HG02943 (cell line): Measurements from ENCODE around the gene GDF9.
A peak's percentile ranks its signal among the peaks of the same experiment; 100 is the strongest.

Experiments used
- ATAC-seq: cut with Tn5 transposase; IDR thresholded peaks from one replicate; pipeline ENCODE4 v1.9.1; 2021; ENCODE audit warnings: mild to moderate bottlenecking, low read depth, moderate library complexity; ENCODE audit not compliant: unreplicated experiment

The GDF9 gene

GRCh38 chr5:132839426-132840301 lies 26.6 kb downstream of the GDF9 start:
- no peak for ATAC-seq

- ATAC-seq, result no peak
Measured at GRCh38 chr5:132838516-132839282, 27.6 kb downstream of the GDF9 start.

DNA sequence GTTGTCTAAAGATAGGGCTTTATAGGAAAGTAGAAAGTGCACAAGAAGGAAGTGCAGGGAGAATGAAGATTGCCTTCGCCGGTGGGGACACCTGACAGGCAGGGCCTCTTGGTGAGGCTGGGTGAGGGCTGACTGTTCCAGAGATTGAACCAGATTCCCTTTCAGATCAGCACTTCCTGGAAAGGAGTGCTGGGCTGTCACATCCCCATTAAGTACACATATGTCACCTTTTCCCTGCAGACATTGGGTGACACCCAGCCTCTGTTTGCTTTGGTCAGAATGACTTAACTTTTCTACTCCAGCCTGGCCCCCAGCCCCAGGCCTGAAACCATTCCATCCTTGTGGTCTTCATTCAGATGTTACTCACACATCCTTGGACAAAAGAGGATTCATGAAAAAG lies 28.4 kb downstream of the GDF9 start:
- ATAC-seq, result no peak

- no peak for ATAC-seq
Measured at GRCh38 chr5:132836852-132837251, 29.4 kb downstream of the GDF9 start.

GRCh38 chr5:132834057-132834456 lies 32.2 kb downstream of the GDF9 start:
- ATAC-seq, result no peak

GRCh38 chr5:132832612-132833011 lies 33.7 kb downstream of the GDF9 start:
- no peak for ATAC-seq

DNA sequence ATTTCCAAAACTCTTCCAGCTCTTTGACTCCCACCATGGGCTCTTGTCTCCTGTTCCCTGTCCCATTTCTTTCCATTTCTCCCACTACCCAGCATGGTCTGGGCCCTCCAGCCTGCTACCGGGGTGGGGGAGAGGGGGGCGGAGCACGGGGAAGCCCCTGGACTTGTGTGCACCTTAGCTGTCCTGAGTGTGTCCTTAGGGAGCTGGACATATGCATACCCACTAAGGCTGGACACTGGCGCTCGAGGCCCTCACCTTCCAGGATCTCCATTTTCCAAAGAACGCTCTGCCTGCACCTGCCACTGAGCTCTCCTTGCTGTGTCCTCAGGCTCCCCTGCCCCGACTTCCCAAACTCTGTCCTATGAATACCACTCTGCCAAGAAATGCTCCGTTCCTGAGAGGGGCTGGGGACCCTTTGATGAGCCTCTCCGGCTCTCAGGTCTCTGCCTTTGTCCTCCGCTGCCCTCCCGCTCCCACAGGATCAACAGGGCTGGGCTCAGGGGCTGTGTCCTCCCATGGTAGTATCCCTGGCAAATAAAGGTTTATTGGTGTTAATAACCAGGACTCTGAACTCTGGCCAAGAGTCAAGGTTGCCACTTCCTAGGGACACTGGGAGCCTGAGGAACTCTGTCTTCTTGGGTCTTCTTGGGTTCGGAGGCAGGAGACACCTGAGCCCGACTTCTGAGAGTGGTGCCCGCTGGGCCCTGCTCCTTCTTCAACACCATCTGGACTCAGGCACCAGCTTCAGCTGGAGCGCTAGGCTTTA lies 35.0 kb downstream of the GDF9 start:
- ATAC-seq, result no peak

- ATAC-seq, result peak; percentile 66
Measured at GRCh38 chr5:132830436-132831094, 35.7 kb downstream of the GDF9 start, which contains the start of gene SHROOM1. Gene SHROOM1, minus strand, starts transcription at chr5:132830647. Its CDS starts 4,507 bp downstream, at chr5:132826140.

- peak; percentile 70 for ATAC-seq
Measured at GRCh38 chr5:132829742-132830435, 36.4 kb downstream of the GDF9 start.

DNA sequence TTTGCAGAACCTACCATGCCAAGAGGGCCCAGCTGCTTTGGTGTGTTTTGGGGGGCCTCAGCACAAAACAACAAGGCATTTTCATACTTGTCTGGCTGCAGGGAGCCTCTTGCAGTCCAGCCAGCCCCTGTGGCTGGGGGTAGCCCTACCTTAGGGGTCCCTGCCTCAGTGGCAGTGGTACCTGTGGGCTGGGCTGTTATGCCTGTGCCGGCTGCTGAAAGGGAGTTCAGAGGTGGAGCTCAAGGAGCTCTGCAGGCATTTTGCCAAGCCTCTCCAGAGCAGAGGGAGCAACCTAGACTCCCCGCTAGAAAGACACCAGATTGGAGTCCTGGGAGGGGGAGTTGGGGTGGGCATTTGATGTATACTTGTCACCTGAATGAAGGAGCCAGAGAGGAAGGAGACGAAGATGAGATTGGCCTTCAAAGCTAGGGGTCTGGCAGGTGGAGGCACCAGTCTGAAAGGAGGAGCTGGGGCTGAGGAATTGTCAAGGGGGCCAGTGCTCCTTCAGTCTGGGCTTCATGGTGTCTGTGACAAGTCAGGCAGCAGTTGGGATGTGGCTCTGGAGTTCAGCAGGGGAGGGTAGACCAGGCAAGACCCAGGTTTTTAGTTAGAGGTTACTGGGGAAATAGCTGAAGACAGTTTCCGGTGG lies 37.3 kb downstream of the GDF9 start:
- no peak for ATAC-seq

DNA sequence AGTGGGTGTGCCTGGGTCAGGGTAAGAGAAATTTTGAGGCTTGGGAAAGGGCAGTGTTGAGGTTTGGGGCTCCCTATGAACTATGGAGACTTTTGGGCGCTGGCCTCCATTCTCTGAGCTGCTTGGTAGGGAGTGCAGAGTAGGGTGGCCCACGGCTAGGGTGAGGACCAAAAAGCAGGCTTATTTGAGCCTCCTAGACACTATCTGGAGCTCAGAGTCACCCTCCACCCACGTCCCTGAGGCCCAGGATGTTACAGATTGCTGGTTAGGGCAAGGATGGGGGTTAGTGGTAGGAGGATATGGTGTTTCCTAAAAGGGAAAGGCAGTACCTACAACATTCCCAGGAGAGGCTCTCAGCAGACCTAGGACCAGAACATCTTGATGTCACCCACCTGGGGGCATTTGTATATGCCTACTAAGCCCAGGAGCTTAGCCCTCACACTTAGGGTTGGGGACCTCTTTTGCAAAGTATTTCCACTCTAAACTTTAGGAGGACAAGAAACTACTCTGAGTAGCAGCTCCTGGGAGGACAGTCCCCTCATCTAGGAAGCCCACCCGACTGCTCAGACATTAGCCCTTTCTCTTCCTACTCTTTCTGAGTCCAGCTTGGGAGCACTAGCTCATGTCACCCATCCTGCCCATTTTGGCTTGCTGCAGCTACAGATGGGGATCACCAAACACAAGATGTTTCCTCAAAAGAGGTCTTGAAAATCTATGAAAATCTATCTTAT lies 38.2 kb downstream of the GDF9 start:
- ATAC-seq, result no peak

DNA sequence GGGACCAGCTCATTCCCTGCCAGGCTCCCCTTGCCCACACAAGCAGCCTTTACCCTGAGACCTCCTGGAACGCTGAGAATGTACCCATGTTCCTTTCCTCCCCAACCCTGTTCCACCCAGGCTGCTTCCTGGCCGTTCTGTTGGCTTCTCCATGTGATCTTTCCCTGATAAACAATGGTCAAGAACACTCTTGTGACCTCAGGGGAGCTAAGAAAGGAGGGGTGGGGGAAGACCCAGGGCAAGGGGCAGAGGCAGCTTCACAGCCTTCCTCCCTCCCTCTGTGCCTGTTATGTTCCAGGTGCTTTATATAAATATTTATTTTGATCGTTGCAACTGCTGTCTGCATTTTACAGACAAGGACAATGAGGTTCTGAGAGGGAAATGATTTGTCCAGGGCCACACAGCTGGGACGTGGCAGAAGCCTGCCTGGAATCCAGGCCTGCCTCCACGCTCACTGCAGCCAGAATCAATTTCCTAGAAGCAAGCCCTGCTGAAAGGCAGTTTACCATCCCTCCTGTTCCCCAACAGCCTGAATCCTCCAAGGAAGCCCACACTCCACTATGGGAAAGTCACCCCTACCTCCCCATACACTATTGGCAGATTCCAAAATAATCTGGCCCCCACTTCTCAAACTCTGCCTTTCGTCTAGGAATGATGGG lies 39.7 kb downstream of the GDF9 start:
- ATAC-seq, result no peak

DNA sequence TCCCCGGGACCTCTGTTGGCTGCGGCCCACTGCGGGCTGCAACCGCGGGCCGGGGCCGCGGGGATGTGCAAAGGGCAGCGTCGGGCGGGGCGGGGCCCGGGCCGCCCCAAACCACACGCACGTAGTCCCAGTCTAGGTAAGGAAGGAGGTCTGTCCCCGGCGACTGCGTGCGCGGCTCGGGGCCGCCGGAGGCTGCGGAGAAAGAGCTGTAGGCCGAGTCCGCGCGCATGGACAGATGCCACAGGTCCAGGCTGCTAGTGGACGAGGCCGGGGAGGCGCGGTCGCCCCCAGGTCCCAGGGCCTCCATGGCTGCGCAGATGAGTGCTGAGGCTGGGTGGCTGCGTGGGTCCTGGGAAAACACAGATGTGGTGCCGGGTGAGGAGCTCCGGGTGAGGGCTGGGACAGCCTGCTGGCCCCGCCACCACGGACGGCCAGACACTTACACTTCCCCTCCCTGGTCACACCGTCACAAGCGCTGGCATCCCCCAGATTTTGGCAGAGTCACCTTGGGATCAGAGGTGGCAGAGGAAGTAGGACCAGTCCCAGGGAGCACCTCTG lies 40.4 kb downstream of the GDF9 start:
- ATAC-seq, result no peak

DNA sequence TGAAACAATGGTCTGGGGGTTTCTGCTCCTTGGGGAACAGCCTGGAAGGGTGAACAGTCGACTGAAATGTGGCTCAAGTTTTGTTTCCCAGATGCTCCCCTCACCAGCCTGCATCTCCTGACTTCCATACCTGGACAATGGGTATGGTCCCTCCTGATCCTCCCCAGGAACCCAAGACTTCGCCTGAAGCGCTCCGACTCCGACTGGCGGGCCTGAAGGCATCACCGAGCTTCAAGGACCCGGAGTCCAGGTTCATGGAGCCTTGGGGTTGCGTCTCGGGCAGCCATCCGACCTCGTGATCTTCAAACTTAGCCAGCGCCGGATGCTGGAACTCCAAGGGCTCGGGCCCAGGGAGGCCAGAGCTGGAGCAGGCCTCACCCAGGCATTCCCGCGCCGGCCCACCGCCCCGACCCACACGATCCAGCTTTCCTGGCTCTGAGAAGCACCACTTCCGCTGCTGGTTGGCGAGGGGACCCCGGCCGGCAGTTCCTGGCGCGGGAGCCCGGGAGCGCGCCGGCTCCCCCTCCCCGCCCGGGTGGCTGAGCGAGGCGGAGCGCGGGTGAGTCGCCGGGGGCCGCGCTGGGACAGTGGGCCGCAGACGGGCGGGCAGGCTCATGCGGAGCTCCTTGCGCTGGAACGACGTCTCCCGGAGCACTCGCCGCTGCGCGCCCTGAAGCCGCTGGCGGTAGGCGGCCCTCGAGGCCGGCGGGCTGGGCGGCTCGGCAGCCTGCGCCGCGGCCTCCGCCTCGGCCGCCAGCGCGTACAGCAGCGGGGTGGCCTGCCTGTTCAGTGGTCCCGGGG lies 41.0 kb downstream of the GDF9 start:
- ATAC-seq, result no peak

DNA sequence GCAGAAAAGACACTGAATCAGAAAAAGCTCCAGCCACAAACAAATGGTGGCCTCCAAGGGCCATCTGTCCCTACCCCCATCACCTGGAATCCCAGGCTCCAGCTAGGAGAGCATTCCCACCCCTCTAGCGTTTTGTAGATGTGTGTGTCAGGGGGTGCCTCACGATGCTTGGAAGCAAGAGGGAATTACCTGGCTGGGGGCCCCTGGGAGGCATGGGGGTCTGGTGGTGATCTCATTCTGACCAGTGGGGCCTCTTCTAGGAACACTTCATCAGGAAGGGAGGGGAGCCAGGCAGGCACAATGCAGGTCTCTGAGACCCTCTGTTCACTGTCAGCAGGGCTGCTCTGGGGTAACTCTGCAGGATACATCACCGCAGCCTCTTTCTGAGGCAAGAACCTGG lies 41.8 kb downstream of the GDF9 start:
- no peak for ATAC-seq

DNA sequence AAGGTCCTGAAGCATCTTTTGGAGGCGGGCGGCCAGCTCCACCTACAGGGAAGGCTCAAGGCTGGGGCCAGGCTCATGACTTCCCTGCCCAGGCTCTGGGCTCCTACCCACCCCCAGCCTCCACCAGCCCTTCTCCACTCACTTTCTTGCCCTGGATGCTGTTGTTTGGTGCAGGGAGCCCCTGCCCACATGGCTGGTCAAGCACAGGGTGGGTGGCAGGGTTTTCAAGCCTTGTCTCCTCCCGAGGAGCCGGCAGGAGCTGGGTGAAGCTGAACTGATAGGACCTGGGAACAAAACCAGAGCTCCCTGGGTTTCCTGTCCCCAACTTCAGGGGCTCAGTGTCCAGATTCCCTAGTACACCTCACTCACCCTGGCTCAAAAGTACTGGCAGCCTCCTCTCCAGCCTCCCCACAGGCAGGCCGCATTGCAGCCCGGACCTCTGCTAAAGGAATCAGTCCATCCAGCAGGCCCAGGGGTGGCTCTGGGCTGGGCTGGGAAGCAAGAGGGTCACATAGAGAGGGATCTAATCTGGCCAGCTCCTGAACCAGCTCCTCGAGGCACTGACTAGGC lies 42.7 kb downstream of the GDF9 start:
- no peak for ATAC-seq
